ENCODE results near the gene SLC25A6. TPM values are rescaled to one million over a fixed set of nuclear protein-coding genes. Genes with fewer than 3 reads are reported as not detected.

SLC25A6 gene
- total RNA-seq, 4 donors from 2014 or later, result 342 to 468 (median 415) TPM

DNA sequence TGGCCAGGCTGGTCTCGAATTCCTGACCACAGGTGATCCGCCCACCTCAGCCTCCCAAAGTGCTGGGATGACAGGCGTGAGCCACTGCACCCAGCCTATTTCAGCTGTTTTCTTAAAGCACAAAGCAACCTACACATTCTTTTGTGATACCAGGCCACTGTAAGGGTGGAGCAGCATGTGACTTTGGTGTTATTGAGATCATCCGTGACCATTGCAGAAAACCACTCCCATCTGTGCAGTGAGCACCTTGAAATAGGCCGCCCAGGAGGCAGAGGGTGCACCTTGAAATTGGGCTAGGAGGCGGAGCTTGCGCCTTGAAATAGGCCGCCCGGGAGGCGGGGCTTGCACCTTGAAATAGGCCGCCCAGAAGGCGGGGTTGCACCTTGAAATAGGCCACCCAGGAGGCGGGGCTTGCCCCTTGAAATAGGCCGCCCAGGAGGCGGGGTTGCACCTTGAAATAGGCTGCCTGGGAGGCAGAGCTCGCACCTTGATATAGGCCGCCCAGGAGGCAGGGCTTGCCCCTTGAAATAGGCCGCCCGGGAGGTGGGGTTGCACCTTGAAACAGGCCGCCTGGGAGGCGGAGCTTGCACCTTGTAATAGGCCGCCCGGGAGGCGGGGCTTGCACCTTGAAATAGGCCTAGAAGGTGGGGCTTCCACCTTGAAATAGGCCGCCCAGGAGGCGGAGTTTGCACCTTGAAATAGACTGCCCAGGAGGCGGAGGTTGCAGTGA is 9.0 kb upstream of the SLC25A6 start:
- ATAC-seq (ENCODE audit: low FRiP score), result no peak

DNA sequence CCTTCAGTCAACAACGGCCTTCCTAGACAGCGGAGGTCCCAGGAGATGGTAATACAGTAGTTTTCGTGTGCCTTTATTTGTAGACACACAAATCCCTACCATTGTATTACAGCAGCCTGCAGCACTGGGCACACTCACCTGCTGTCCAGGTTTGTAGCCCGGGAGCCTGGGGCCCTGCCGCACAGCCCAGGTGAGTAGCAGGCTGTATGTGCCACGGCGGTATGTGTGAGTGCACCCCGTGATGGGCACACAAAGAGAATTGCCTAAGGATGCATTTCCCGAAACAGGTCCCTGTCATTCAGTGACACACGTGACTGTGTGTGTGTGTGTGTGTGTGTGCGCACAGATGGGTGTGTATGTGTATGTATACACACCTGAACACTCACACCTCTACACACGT is 8.1 kb upstream of the SLC25A6 start:
- ATAC-seq (ENCODE audit: low FRiP score) (no peak), DNase-seq (ENCODE audit: low spot score) (no peak)
- TF ChIP-seq, protein P1, sequence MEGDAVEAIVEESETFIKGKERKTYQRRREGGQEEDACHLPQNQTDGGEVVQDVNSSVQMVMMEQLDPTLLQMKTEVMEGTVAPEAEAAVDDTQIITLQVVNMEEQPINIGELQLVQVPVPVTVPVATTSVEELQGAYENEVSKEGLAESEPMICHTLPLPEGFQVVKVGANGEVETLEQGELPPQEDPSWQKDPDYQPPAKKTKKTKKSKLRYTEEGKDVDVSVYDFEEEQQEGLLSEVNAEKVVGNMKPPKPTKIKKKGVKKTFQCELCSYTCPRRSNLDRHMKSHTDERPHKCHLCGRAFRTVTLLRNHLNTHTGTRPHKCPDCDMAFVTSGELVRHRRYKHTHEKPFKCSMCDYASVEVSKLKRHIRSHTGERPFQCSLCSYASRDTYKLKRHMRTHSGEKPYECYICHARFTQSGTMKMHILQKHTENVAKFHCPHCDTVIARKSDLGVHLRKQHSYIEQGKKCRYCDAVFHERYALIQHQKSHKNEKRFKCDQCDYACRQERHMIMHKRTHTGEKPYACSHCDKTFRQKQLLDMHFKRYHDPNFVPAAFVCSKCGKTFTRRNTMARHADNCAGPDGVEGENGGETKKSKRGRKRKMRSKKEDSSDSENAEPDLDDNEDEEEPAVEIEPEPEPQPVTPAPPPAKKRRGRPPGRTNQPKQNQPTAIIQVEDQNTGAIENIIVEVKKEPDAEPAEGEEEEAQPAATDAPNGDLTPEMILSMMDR (IDR thresholded peaks at IDR 0.05), result no peak

More for the DNA sequence above, 9.0 kb upstream of the SLC25A6 start:
- TF ChIP-seq, protein P1 (IDR thresholded peaks at IDR 0.05), result no peak
- DNase-seq (ENCODE audit: low spot score), result no peak

DNA sequence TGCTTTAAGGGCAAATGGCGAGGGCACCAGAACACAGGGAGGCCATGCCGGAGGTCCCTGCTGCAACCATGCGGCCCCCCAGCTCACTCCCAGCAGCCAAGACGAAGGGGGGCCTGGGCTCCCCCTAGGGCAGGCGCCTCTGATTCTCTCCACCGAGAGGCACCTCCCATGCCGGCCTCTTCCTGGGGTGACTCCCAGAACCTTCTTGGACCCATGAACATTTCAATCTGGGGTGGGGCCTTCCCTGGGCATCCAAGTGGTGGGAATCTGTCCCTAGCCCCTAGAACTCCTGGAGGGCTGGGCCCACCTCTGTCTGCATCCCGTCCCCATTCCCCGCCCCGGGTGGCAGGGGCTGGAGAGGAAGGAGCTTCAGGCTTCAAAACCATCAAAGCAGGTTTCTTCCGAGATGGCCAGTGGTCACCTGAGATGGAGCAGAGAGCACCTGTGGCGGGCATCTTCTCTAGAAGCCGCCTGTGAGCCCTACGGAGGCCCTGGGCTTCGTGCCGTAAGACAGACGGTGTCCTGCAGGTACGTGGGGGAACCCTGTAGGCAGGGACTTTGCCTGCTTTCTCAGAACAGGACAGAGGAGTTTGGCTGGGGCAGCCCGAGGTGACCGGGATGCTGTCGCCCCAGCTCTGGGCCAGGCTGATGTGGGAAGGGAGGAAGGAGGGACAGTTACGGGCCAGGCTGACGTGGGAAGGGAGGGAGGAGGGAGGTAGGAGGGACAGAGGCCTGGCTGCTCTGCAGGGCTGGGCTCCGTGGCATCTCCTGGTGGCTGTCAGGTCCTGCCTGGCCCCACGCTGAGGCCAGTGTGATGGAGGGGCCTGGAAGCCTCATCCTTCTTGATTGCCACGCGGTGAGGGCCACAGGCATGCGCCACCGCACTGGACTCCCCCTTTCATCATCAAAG is 6.8 kb upstream of the SLC25A6 start:
- ATAC-seq (ENCODE audit: low FRiP score), result no peak
- no peak for DNase-seq (ENCODE audit: low spot score)
- TF ChIP-seq, protein P1 (IDR thresholded peaks at IDR 0.05), result no peak

DNA sequence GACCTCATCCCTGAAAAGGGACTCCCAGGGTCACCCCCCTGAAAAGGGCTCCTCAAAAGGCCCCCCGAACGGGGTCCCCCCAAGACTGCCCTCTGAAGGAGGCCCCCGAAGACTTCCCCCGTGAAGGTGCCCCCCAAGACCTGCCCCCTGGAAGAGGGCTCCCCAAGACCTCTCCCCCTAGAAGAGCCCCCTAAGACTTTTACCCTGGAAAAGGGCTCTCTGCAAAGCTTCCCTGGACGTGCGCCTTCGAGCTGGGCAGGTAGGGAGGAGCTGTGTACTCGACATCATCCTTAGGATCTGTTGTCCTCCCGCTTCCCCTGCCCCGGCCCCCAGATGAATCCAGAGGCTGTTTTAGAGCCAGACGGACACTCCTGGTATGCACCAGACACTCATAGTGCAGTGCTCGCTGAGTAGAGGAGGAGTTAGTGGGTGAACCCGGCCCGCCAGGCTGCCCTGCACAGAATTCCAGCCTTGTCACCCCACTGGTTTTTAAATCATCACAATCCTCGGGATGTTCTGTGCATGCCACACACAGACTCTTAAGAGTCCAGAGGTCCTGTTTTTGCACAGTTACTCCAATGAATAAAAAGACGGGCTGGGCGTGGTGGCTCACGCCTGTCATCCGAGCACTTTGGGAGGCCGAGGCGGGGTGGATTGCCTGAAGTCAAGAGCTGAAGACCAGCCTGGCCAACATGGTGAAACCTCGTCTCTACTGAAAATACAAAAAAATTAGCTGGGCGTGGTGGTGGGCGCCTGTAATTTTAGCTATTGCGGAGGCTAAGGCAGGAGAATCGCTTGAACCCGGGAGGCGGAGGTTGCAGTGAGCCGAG is 5.7 kb upstream of the SLC25A6 start:
- no peak for DNase-seq (ENCODE audit: low spot score)
- ATAC-seq (ENCODE audit: low FRiP score), result no peak
- TF ChIP-seq, protein P1 (IDR thresholded peaks at IDR 0.05), result no peak

DNA sequence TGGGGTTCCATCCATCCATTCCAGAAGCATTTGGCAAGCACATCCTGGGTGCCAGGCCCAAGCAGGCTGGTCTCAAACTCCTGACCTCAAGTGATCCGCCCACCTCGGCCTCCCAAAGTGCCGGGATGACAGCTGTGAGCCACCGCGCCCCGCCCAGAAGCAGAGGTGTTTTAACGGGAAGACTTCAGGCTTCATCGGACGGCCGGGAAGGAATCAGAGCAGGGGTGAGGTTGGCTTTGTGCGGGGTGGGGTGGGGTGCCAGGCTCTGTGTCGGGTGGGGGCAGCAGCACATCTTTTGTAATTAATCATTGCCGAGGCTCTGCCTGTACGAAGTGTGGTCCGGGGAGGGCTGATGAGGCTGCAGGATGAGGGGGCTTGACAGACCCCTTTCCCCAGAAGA is 5.1 kb upstream of the SLC25A6 start:
- DNase-seq (ENCODE audit: low spot score) (no peak), ATAC-seq (ENCODE audit: low FRiP score) (no peak)
- TF ChIP-seq, protein P1 (IDR thresholded peaks at IDR 0.05), result no peak

DNA sequence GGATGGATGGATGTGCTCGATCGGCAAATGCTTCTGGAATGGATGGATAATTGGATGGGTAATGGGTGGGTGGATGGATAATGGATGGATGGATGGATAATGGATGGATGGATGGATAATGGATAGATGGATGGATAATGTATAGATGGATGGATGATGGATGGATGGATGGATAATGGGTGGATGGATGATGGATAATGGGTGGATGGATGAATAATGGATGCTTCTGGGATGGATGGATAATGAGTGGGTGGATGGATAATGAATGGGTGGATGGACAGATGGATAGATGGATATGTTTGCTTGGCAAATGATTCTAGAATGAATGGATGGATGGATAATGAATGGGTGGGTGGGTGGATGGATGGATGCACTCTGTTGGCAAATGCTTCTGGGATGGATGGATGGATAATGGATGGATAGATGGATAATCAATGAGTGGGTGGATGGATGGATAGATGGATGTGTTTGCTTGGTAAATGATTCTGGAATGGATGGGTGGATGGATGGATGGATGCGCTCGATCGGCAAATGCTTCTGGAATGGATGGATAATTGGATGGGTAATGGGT is 3.8 kb upstream of the SLC25A6 start:
- DNase-seq (ENCODE audit: low spot score) (no peak), ATAC-seq (ENCODE audit: low FRiP score) (no peak)
- TF ChIP-seq, protein P1 (IDR thresholded peaks at IDR 0.05), result no peak
